Endodermal cell (in vitro differentiated cells): ENCODE results near the gene PARVB. TPM values are rescaled to one million over a fixed set of nuclear protein-coding genes. Genes with fewer than 3 reads are reported as not detected.
A peak's percentile ranks its signal among the peaks of the same experiment; 100 is the strongest.
"Not testable (repeated sequence)": the region's sequence is repeated elsewhere in the genome, so short reads cannot be mapped to it uniquely, and the experiment has no call there.

ENCODE experiments used
- DNase-seq: peaks from one replicate; pipeline ENCODE4 v3.0.0-alpha.2; 2017
- H3K27ac ChIP-seq: 2 replicates; pipeline ENCODE4 v1.5.1; 2013; ENCODE audit warnings: mild to moderate bottlenecking, low read depth, low read length, moderate library complexity
- H3K27me3 ChIP-seq: 2 replicates; pipeline ENCODE4 v1.6.1; 2013; ENCODE audit warnings: mild to moderate bottlenecking, low read length, moderate library complexity; ENCODE audit not compliant: insufficient read depth, control insufficient read depth, poor library complexity, severe bottlenecking
- H3K36me3 ChIP-seq: 2 replicates; pipeline ENCODE4 v1.7.0; 2013; ENCODE audit warnings: mild to moderate bottlenecking, low read length, moderate library complexity; ENCODE audit not compliant: control insufficient read depth, insufficient read depth
- H3K4me1 ChIP-seq: one replicate; pipeline ENCODE4 v1.7.0; 2013; ENCODE audit warnings: low read length; ENCODE audit not compliant: control insufficient read depth, insufficient read depth
- H3K4me3 ChIP-seq: 2 replicates; pipeline ENCODE4 v1.5.1; 2013; ENCODE audit warnings: mild to moderate bottlenecking, low read length, moderate library complexity
- H3K9ac ChIP-seq: 2 replicates; pipeline ENCODE4 v1.6.1; 2013; ENCODE audit warnings: mild to moderate bottlenecking, low read length, moderate library complexity; ENCODE audit not compliant: poor library complexity, severe bottlenecking; ENCODE audit errors: extremely low read depth
- H3K9me3 ChIP-seq: 2 replicates; pipeline ENCODE4 v1.6.1; 2013; ENCODE audit warnings: mild to moderate bottlenecking, low read length, moderate library complexity; ENCODE audit not compliant: control insufficient read depth
- H3K27ac Mint-ChIP-seq: 2 replicates; pipeline ENCODE4 v1.8.0; 2020; ENCODE audit warnings: mixed read lengths
- H3K27me3 Mint-ChIP-seq: 2 replicates; pipeline ENCODE4 v1.8.0; 2021; ENCODE audit warnings: mild to moderate bottlenecking, mixed read lengths; ENCODE audit not compliant: insufficient read depth
- H3K36me3 Mint-ChIP-seq: 2 replicates; pipeline ENCODE4 v1.8.0; 2020; ENCODE audit warnings: low read depth, mixed read lengths
- H3K4me1 Mint-ChIP-seq: 2 replicates; pipeline ENCODE4 v1.8.0; 2020; ENCODE audit warnings: mixed read lengths
- H3K4me3 Mint-ChIP-seq: 2 replicates; pipeline ENCODE4 v1.8.0; 2020; ENCODE audit warnings: mild to moderate bottlenecking, moderate library complexity, mixed read lengths
- H3K9me3 Mint-ChIP-seq: 2 replicates; pipeline ENCODE4 v1.8.0; 2020; ENCODE audit warnings: mild to moderate bottlenecking, mixed read lengths
- CTCF ChIP-seq: fragments of 200-600 bp; sonication (generic); conservative IDR thresholded peaks from 2 replicates; pipeline ENCODE4 v1.5.0; 2021; ENCODE audit warnings: antibody characterized with exemption, mild to moderate bottlenecking
- WGBS, 2 experiments: methylation state at CpG; one replicate each; pipeline versions ENCODE4 v1.1.5 to v1.1.7; 2013; ENCODE audit warnings: missing lambda C conversion rate in 2 of 2, mixed read lengths in 1 of 2; ENCODE audit not compliant: insufficient coverage in 1 of 2, insufficient read length in 1 of 2; 5-methylcytosine and 5-hydroxymethylcytosine counted together
- total RNA-seq, 2 donors: library from RNA; stranded (reverse); fragmentation: NEBNext Ultra II Directional in 1 of 2; extraction: Animal tissue kit (Norgen Biotek cat#: 25700) in 1 of 2; gene quantifications; 2 replicates in 1 of 2; 3 replicates in 1 of 2; pipeline ENCODE4 v1.2.1, GENCODE V29; 2021

The PARVB gene
- total RNA-seq, 2 donors from 2014 or later = 29.6 to 32.3 TPM

- Mint-ChIP-seq H3K4me1 (peaks cover 50% of the 10 kb centered on the region), H3K36me3 (no peaks in the 10 kb centered on the region), H3K27me3 (peaks cover 16% of the 10 kb centered on the region), H3K27ac (peak overlapping the region; percentile 9), H3K9me3 (no peaks in the 10 kb centered on the region), H3K4me3 (no peak overlapping the region)
- WGBS, 2 experiments = 96% methylated on average over 6 of the region's 6 CpGs
- DNase-seq = no peak
- no peaks in the 10 kb centered on the region for H3K27me3 ChIP-seq
- peaks cover 32% of the 10 kb centered on the region for H3K4me1 ChIP-seq
- H3K9ac ChIP-seq = no peak overlapping the region
- H3K27ac ChIP-seq = no peak overlapping the region
- no peak overlapping the region for H3K4me3 ChIP-seq
- H3K9me3 ChIP-seq = no peaks in the 10 kb centered on the region
- no peaks in the 10 kb centered on the region for H3K36me3 ChIP-seq
- no peak for TF ChIP-seq CTCF
These were observed 27.3 kb downstream of the PARVB start for GRCh38 chr22:44051358-44051757.

- Mint-ChIP-seq H3K27ac (peak overlapping the region; percentile 9), H3K4me3 (no peak overlapping the region)
- no peak overlapping the region for H3K27ac ChIP-seq
These were observed 27.9 kb downstream of the PARVB start for GRCh38 chr22:44051961-44052360.

GRCh38 chr22:44055805-44056204 is 31.7 kb downstream of the PARVB start:
- H3K9ac ChIP-seq = no peak overlapping the region
- Mint-ChIP-seq H3K9me3 (peaks cover 9% of the 10 kb centered on the region), H3K4me3 (no peak overlapping the region), H3K4me1 (peaks cover 23% of the 10 kb centered on the region), H3K36me3 (peaks cover 5% of the 10 kb centered on the region), H3K27me3 (peaks cover 10% of the 10 kb centered on the region), H3K27ac (no peak overlapping the region)
- no peak for TF ChIP-seq CTCF
- 95 to 96% methylated on average over 10 to 16 of the region's 16 CpGs for WGBS, 2 experiments
- no peaks in the 10 kb centered on the region for H3K36me3 ChIP-seq
- H3K27me3 ChIP-seq = no peaks in the 10 kb centered on the region
- H3K4me3 ChIP-seq = no peak overlapping the region
- no peak for DNase-seq
- no peaks in the 10 kb centered on the region for H3K9me3 ChIP-seq
- peaks cover 14% of the 10 kb centered on the region for H3K4me1 ChIP-seq
- no peak overlapping the region for H3K27ac ChIP-seq

More at GRCh38 chr22:44051961-44052360, 27.9 kb downstream of the PARVB start:
- Mint-ChIP-seq H3K4me1 (peaks cover 44% of the 10 kb centered on the region), H3K36me3 (no peaks in the 10 kb centered on the region), H3K9me3 (no peaks in the 10 kb centered on the region), H3K27me3 (peaks cover 16% of the 10 kb centered on the region)
- no peaks in the 10 kb centered on the region for H3K36me3 ChIP-seq
- WGBS, 2 experiments = 49 to 58% methylated on average over 12 to 13 of the region's 13 CpGs
- H3K27me3 ChIP-seq = no peaks in the 10 kb centered on the region
- TF ChIP-seq CTCF = no peak
- peak; percentile 71 for DNase-seq
- H3K9me3 ChIP-seq = no peaks in the 10 kb centered on the region
- no peak overlapping the region for H3K9ac ChIP-seq
- no peak overlapping the region for H3K4me3 ChIP-seq
- peaks cover 30% of the 10 kb centered on the region for H3K4me1 ChIP-seq

GRCh38 chr22:44056649-44057048 is 32.5 kb downstream of the PARVB start:
- DNase-seq, H3K4me3 ChIP-seq, H3K9me3 Mint-ChIP-seq, H3K36me3 ChIP-seq, H3K27ac Mint-ChIP-seq, H3K4me1 ChIP-seq, H3K9me3 ChIP-seq, H3K4me3 Mint-ChIP-seq, H3K9ac ChIP-seq, H3K27ac ChIP-seq, H3K27me3 Mint-ChIP-seq, H3K27me3 ChIP-seq, H3K36me3 Mint-ChIP-seq: not testable (repeated sequence)
- WGBS, 2 experiments = 92 to 100% methylated on average over 2 to 3 of the region's 4 CpGs
- H3K4me1 Mint-ChIP-seq = peaks cover 15% of the 10 kb centered on the region
